NB4 (cell line): ENCODE data around the gene M1AP.

Experiments
- POLR2A ChIP-seq: IDR thresholded peaks from 2 replicates; pipeline ENCODE4 v1.6.1; 2011; ENCODE audit warnings: mild to moderate bottlenecking; ENCODE audit not compliant: insufficient read length; ENCODE audit errors: extremely low read depth
- TF ChIP-seq, protein P1 (sequence below): IDR thresholded peaks from one replicate; pipeline ENCODE4 v1.5.1; 2012; ENCODE audit warnings: low read depth, low read length
- TF ChIP-seq, protein P2 (sequence below): IDR thresholded peaks from 2 replicates; pipeline ENCODE4 v1.6.1; 2011; ENCODE audit warnings: low read depth, low read length

DNA sequence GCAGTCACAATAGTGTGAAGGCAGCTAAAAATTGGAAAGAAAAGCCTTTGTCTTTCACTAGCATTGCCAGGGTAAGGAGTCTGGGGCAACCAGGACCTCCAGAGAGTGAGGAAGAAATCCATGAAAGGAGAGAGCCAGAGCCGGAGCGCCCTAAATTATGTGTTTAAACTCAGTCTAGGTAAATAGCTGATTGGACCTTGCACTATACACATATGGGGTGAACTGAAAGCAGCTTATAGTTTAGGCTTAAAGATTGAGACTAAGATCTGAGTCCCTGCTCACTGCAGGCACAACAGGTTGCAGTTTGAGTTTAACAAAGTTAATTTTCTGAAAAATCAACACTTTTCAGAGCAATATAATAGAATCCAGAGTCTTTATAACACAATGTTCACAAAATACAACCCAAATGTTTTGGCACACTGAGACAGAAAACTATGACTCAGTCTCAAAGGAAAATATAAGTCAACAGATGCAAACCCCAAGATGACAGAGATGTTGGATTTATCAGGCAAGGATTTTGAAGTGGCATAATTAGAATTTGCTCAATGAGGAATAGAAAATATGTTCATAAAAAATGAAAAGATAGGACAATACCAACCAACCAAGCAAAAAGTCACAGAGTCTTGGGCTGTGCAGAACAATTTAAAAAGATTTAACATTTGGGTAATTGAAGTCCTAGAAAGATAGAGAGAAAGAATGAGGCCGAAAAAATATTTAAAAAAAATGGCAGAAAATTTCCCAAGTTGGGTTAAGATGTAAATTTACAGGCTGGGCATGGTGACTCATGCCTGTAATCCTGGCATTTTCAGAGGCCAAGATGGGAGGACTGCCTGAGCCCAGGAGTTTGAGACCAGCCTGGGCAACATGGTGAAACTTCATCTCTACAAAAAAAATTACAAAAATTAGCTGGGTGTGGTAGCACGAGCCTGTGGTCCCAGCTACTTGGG lies 54.0 kb downstream of the M1AP start:
- TF ChIP-seq, protein P1, sequence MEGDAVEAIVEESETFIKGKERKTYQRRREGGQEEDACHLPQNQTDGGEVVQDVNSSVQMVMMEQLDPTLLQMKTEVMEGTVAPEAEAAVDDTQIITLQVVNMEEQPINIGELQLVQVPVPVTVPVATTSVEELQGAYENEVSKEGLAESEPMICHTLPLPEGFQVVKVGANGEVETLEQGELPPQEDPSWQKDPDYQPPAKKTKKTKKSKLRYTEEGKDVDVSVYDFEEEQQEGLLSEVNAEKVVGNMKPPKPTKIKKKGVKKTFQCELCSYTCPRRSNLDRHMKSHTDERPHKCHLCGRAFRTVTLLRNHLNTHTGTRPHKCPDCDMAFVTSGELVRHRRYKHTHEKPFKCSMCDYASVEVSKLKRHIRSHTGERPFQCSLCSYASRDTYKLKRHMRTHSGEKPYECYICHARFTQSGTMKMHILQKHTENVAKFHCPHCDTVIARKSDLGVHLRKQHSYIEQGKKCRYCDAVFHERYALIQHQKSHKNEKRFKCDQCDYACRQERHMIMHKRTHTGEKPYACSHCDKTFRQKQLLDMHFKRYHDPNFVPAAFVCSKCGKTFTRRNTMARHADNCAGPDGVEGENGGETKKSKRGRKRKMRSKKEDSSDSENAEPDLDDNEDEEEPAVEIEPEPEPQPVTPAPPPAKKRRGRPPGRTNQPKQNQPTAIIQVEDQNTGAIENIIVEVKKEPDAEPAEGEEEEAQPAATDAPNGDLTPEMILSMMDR: no peak
- no peak for TF ChIP-seq POLR2A
- TF ChIP-seq, protein P2, sequence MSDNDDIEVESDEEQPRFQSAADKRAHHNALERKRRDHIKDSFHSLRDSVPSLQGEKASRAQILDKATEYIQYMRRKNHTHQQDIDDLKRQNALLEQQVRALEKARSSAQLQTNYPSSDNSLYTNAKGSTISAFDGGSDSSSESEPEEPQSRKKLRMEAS: no peak
